ENCODE results near the gene HSPA9. TPM values are rescaled to one million over a fixed set of nuclear protein-coding genes. Genes with fewer than 3 reads are reported as not detected.

The HSPA9 gene
- polyA plus RNA-seq, 10 donors: 137 to 186 (median 154) TPM

Other genes with a start within 250 kb of the HSPA9 start
- 1 to 10 TPM; 2.6 to 5.5 (median 4.0) TPM for gene CDC25C, start 243.6 kb downstream of the HSPA9 start, polyA plus RNA-seq (ENCODE audit: insufficient read length in 10 of 10)
- gene FAM53C, start 237.1 kb downstream of the HSPA9 start, polyA plus RNA-seq (ENCODE audit: insufficient read length in 10 of 10): 10 to 100 TPM; 30.0 to 41.0 (median 35.3) TPM
- gene KDM3B, start 222.7 kb downstream of the HSPA9 start, polyA plus RNA-seq (ENCODE audit: insufficient read length in 10 of 10): 10 to 100 TPM; 50.2 to 67.6 (median 54.0) TPM
- 10 to 100 TPM in 9 of 10 donors, 1 to 10 TPM in 1; 9.4 to 28.3 (median 16.7) TPM for gene REEP2, start 136.3 kb downstream of the HSPA9 start, polyA plus RNA-seq (ENCODE audit: insufficient read length in 10 of 10)
- gene EGR1, start 109.9 kb downstream of the HSPA9 start, polyA plus RNA-seq (ENCODE audit: insufficient read length in 10 of 10): 1,000 to 10,000 TPM in 1 of 10 donors, 100 to 1,000 TPM in 8, 10 to 100 TPM in 1; 52.7 to 1,010 (median 186) TPM
- gene ETF1, start 32.2 kb downstream of the HSPA9 start, polyA plus RNA-seq (ENCODE audit: insufficient read length in 10 of 10): 10 to 100 TPM; 39.6 to 62.8 (median 48.8) TPM
- 100 to 1,000 TPM; 235 to 327 (median 283) TPM for gene CTNNA1, start 178.0 kb upstream of the HSPA9 start, polyA plus RNA-seq (ENCODE audit: insufficient read length in 10 of 10)